Fibroblast of pulmonary artery (primary cell): Measurements from ENCODE around the gene GNAZ.

ENCODE experiments used
- DNase-seq: peaks from one replicate; pipeline ENCODE4 v3.0.0-alpha.2; 2010; ENCODE audit warnings: low read depth
- H3K4me3 ChIP-seq: replicated peaks from 2 replicates; pipeline ENCODE4 v1.5.1; 2011; ENCODE audit warnings: low read depth, mild to moderate bottlenecking, control low read depth, low read length, moderate library complexity
- TF ChIP-seq, protein P1 (sequence below): IDR thresholded peaks from 2 replicates; pipeline ENCODE4 v1.5.1; 2011; ENCODE audit warnings: mild to moderate bottlenecking, control low read depth, low read length, inconsistent platforms; ENCODE audit errors: missing control alignments

GNAZ gene

DNA sequence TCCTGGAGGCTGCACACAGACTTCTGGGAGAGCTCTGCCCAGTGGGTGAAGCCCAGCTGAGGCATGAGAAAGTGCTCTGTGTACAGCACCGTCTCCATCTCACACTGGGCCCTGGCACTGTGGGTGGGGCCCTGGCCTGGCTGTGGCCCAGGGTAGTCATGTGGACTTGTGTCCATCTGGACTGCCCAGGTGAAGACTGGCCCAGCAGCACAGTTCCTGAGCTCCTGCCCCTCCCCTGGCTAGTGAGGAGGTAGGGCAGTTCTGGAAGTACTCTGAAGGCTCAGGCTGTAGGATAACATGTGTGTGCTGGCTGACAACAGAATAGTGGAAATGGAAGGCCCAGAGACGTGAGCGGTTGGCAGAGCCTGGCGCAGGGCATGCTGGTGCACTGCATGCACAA, 36.0 kb downstream of the GNAZ start:
- TF ChIP-seq, protein P1, sequence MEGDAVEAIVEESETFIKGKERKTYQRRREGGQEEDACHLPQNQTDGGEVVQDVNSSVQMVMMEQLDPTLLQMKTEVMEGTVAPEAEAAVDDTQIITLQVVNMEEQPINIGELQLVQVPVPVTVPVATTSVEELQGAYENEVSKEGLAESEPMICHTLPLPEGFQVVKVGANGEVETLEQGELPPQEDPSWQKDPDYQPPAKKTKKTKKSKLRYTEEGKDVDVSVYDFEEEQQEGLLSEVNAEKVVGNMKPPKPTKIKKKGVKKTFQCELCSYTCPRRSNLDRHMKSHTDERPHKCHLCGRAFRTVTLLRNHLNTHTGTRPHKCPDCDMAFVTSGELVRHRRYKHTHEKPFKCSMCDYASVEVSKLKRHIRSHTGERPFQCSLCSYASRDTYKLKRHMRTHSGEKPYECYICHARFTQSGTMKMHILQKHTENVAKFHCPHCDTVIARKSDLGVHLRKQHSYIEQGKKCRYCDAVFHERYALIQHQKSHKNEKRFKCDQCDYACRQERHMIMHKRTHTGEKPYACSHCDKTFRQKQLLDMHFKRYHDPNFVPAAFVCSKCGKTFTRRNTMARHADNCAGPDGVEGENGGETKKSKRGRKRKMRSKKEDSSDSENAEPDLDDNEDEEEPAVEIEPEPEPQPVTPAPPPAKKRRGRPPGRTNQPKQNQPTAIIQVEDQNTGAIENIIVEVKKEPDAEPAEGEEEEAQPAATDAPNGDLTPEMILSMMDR = no peak
- H3K4me3 ChIP-seq = no peak overlapping the region

DNA sequence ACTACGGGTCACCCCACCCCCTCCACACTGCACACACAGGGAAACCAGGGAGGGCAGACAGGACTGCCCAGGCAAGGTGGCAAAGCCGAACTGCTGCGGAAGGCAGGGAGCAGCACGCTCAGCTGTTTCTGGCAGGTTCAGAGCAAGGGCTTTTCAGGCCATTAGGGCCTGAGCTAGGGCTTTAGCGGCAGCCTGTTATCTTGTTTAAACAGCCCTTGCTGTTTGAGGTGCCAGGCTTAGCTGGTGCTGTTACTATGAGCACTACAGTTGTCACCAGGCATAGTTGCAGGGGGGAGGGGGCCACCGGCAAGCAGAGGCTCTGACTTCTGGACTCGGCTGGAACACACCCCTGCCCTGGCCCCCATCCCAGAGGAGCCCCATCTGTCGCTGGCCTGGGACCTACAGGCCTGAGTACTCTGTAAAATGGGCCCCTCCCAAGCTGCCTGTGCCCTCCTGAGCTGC, 36.6 kb downstream of the GNAZ start:
- H3K4me3 ChIP-seq = no peak overlapping the region
- TF ChIP-seq, protein P1 = no peak
- no peak for DNase-seq

More for the DNA sequence above, 36.0 kb downstream of the GNAZ start:
- no peak for DNase-seq

DNA sequence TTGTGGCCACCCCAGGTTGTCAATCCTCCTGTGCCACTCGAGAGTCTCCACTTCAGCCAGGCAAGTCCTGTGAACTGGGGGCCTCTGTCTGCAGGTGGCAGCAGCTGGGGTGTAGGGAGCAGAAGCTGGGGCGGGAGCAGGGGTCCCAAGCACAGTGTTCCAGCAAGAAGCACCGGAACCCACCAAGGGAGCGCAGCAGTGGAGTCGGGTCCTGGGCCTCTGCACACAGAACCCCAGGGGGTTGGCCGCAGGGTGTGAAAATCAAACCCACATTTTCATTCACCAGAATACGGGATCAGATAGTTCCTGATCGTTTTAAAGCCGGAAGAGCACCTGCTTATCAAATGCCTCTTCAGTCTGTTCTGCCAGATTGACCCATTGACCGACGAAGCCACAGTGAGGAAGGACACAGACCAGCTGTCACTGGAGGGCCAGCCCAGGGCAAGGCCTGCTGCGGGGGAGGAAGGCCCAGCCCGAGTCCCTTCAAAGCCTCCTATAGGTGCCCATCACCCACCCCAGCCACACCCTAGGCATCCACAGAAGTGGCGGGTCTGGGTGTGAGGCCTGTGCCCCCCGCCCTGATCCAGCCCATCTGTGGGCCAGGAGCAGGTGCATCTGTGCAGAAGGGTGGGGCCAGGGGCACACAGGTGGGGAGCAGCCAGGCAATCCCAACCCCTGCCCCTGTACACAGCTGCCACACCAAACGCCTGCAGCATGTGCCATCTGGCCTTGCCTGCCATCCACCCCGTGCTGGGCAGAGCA, 37.3 kb downstream of the GNAZ start:
- no peak for DNase-seq
- no peak overlapping the region for H3K4me3 ChIP-seq
- TF ChIP-seq, protein P1 = no peak

DNA sequence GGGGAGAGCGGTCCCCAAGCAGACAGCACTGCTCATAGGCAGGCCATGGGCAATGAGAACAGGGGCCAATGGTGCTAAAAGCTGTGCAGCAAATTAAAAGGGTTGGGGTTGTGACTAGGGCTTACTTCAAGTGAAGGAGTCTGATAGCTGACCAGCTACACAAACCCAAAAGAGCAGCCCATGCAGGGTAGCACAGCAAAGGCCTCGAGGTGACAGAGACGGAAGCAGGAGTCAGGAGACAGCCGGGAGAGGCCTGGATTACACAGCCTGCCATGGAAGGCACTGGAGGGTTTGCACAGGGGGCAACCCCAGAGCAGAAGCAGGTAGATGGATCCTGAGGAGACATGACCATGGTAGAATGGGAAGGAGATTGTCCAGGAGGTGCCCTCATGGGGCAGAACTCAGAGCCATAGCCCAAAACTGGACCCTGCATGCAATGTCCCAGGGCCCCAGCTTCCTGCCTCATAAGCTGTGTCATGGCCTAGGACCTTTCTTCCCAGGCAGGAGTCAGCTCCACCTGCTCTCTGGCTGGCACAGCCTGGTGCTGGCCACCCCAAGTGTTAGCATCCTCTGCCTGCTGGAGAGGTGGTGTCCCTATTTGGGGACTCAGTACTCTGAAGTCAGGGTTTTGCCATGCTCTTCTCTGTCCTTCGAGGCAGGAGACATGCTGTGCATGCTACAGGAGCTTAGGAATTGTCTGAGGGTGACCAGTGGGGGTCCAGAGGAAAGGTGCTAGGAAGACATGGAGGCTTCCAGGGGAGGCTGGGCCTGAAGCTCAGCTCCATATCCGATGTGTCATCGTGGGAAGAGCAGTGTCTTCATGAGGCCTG, 38.1 kb downstream of the GNAZ start:
- TF ChIP-seq, protein P1 = no peak
- no peak overlapping the region for H3K4me3 ChIP-seq
- no peak for DNase-seq

DNA sequence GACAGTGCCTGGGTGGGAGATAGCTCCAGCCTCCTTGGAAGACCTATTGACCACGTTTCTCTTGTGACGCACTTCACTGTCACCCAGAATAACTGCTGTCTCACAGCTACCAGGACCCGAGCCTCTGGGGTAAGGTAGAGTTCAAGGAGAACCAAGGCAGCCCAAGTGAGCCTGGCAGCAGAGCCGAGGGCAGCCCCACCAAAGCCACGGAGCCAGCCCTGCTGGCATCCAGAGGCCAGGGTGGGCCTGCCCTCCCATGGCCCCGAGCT, 38.7 kb downstream of the GNAZ start:
- DNase-seq = no peak
- TF ChIP-seq, protein P1 = no peak

DNA sequence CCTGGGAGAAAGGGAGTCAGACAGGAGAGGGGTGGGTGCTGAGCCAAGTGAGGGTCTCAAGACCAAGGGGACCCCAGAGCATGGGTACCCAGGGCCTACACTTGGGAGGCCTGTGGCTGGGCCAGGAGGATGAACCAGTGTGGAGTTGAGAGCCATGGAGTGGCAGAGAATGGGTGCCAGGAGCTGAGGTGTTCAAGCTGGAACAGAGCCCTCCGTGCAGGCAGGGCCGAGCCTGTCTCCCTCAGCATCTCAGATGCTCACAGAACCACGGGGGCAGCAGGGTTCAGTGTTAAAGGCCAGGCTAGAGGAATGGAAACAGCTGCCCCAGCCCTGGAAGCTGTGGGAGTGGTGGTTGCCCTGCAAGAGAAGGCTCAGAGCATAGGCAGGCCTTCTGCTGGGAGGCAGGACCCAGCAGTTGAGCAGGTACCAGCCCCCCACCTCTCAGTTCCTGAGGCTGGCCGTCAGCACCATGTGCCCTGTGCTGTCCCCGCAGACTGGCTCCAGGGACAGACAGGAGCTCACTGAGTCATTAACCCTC, 39.2 kb downstream of the GNAZ start:
- H3K4me3 ChIP-seq = no peak overlapping the region
- DNase-seq = no peak
- TF ChIP-seq, protein P1 = no peak

More for the DNA sequence above, 38.7 kb downstream of the GNAZ start:
- H3K4me3 ChIP-seq = no peak overlapping the region
